Right atrium auricular region (tissue), 2 donors: Measurements from ENCODE around the gene GBP7. TPM values are rescaled to one million over a fixed set of nuclear protein-coding genes. Genes with fewer than 3 reads are reported as not detected.

Source experiments
- DNase-seq: peaks from one replicate; pipeline ENCODE4 v3.0.0-alpha.2; 2019; ENCODE audit warnings: low spot score
- H3K27ac ChIP-seq, 2 donors: fragments of 200-600 bp; sonication (generic); 1 replicate in 1 of 2; 2 replicates in 1 of 2; pipeline ENCODE4 v1.5.1; 2016 to 2019
- H3K27me3 ChIP-seq, 2 donors: fragments of 200-600 bp; sonication (generic); one replicate each; pipeline versions ENCODE4 v1.5.1 to v1.6.0; 2017 to 2019
- H3K36me3 ChIP-seq: fragments of 200-600 bp; sonication (generic); one replicate; pipeline ENCODE4 v1.5.1; 2016
- H3K4me1 ChIP-seq, 2 donors: fragments of 200-600 bp; sonication (generic); one replicate each; pipeline versions ENCODE4 v1.5.1 to v1.6.0; 2017 to 2019
- H3K4me3 ChIP-seq, 2 donors: fragments of 200-600 bp; sonication (generic); 1 replicate in 1 of 2; 2 replicates in 1 of 2; pipeline ENCODE4 v1.5.1; 2017 to 2019; ENCODE audit warnings: mild to moderate bottlenecking in 1 of 2, moderate library complexity in 1 of 2
- H3K9me3 ChIP-seq, 2 donors: fragments of 200-600 bp; sonication (generic); one replicate each; pipeline ENCODE4 v1.5.1; 2019
- CTCF ChIP-seq, 2 donors: fragments of 200-600 bp; sonication (generic); IDR thresholded peaks; one replicate each; pipeline ENCODE4 v1.5.1; 2019; ENCODE audit warnings: antibody characterized with exemption in 2 of 2
- total RNA-seq, 2 donors: library from RNA; depleted of rRNA; stranded (reverse); fragments of >200 nt; gene quantifications; one replicate each; pipeline ENCODE4 v1.1.0, GENCODE V29; 2016

GBP7 gene
- total RNA-seq, 2 donors from 2014 or later = not detected

GRCh38 chr1:89100412-89100811 lies 75.4 kb downstream of the GBP7 start:
- Histone ChIP-seq H3K27me3 (no peaks in the 10 kb centered on the region), H3K27ac (no peak overlapping the region), H3K4me3 (no peak overlapping the region), H3K4me1 (no peaks in the 10 kb centered on the region), H3K36me3 (no peaks in the 10 kb centered on the region), H3K9me3 (peaks cover 6 to 8% of the 10 kb centered on the region in 2 donors)
- no peak for TF ChIP-seq CTCF (IDR thresholded peaks at IDR 0.05)
- no peak for DNase-seq

- Histone ChIP-seq H3K27ac (no peak overlapping the region), H3K36me3 (no peaks in the 10 kb centered on the region), H3K4me1 (no peaks in the 10 kb centered on the region), H3K9me3 (peaks cover 6 to 15% of the 10 kb centered on the region in 2 donors), H3K27me3 (no peaks in the 10 kb centered on the region), H3K4me3 (no peak overlapping the region)
- no peak for DNase-seq
- no peak for TF ChIP-seq CTCF (IDR thresholded peaks at IDR 0.05)
These were observed 76.9 kb downstream of the GBP7 start for GRCh38 chr1:89098857-89099256.

GRCh38 chr1:89095737-89096136 lies 80.1 kb downstream of the GBP7 start:
- H3K27ac ChIP-seq = no peak overlapping the region

GRCh38 chr1:89089962-89090361 lies 85.8 kb downstream of the GBP7 start:
- Histone ChIP-seq H3K36me3 (no peaks in the 10 kb centered on the region), H3K27ac (no peak overlapping the region), H3K4me1 (no peaks in the 10 kb centered on the region), H3K4me3 (no peak overlapping the region), H3K27me3 (no peaks in the 10 kb centered on the region), H3K9me3 (peaks cover 0 to 2% of the 10 kb centered on the region in 2 donors)
- TF ChIP-seq CTCF (IDR thresholded peaks at IDR 0.05) = no peak
- no peak for DNase-seq

More at GRCh38 chr1:89095737-89096136, 80.1 kb downstream of the GBP7 start:
- TF ChIP-seq CTCF (IDR thresholded peaks at IDR 0.05) = no peak
- Histone ChIP-seq H3K27me3 (no peaks in the 10 kb centered on the region), H3K36me3 (no peaks in the 10 kb centered on the region), H3K4me1 (no peaks in the 10 kb centered on the region), H3K4me3 (no peak overlapping the region), H3K9me3 (peaks cover 6 to 15% of the 10 kb centered on the region in 2 donors)
- no peak for DNase-seq

GRCh38 chr1:89088572-89088971 lies 87.2 kb downstream of the GBP7 start:
- Histone ChIP-seq H3K4me3 (no peak overlapping the region), H3K27me3 (no peaks in the 10 kb centered on the region), H3K4me1 (no peaks in the 10 kb centered on the region), H3K27ac (no peak overlapping the region), H3K36me3 (no peaks in the 10 kb centered on the region), H3K9me3 (no peaks in the 10 kb centered on the region)
- DNase-seq = no peak
- no peak for TF ChIP-seq CTCF (IDR thresholded peaks at IDR 0.05)

- no peak overlapping the region for H3K27ac ChIP-seq
- no peak for TF ChIP-seq CTCF (IDR thresholded peaks at IDR 0.05)
- H3K9me3 ChIP-seq = no peaks in the 10 kb centered on the region
- no peaks in the 10 kb centered on the region for H3K27me3 ChIP-seq
- H3K4me3 ChIP-seq = no peak overlapping the region
- no peak for DNase-seq
- no peaks in the 10 kb centered on the region for H3K36me3 ChIP-seq
- no peaks in the 10 kb centered on the region for H3K4me1 ChIP-seq
These were observed 88.6 kb downstream of the GBP7 start for GRCh38 chr1:89087241-89087640.
